HG03066 (cell line): ENCODE results near the gene TXLNG.

Experiments used
- ATAC-seq: cut with Tn5 transposase; IDR thresholded peaks from one replicate; pipeline ENCODE4 v1.9.1; 2021; ENCODE audit warnings: low read depth; ENCODE audit not compliant: unreplicated experiment

TXLNG gene

GRCh38 chrX:16836371-16836770 lies 50.1 kb downstream of the TXLNG start:
- ATAC-seq = peak; percentile 58

DNA sequence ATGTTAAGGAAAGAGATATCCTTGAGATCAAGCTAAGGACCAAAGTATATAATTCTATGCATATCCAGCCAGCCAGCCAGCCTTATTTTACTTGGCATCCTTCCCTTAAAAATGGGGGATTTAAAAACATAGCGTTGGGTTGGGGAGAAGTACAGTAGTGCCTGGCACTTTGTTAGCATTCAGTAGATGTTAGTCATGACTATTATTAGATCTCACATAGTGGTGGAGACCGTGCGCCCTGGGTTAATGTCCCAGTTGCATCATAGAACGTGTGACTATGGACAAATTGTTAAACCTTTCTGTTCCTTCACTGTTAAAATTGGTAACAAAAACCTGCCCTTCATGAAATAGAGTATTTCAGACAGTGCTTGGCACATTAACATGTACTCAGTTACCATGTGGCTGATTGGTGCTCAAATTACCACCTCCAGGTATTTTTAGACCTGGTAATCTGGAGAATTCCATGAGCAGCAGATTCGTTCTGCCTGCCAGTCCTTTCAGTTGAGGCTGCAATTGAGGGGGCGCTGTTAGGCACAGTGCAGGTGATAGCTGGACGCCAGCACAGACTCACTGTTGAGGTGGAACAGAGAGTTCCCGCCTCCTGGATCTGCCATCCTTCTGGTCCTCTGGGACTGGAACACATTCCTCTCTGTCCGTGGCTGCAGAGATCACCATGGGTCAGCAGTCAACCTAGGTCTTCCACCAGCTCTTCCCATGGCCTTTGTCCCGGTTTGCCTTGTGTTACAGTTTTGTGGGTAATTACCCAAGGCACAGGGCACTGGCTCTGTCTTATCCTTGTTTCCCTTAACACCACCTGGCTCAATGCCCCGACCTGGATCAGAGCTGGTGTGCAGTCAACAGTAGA lies 52.2 kb downstream of the TXLNG start:
- no peak for ATAC-seq

DNA sequence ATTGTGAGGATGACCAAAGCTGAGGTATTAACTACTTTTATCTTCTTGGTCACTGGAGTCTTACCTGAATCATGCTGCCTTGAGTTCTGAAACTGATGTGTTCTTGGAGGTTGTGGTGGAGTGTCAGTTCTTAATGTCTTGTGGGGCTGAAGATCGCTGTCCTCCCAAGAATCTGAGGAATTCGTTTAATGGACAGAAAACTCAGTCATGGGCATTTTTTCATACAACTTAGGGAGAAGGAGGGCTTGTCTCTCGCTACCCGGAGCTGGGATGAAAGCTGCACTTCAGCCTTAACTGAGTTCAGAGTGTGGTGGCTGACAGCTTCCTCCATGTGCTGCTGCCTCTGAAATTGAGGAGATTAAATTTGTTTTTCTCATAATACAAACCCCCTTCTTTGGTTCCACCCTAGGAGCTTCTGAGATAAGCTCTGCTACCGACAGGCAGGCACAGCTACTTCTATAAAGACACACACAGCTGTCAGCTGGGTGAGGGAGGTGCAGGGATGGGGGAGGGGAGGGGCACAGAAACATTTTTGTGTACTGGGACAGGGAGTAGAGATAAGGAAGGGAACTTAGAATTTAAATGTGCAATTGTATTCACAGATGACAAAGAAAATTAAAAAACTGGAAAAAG lies 53.1 kb downstream of the TXLNG start:
- ATAC-seq = no peak

GRCh38 chrX:16839852-16840460 lies 53.7 kb downstream of the TXLNG start:
- ATAC-seq = no peak

DNA sequence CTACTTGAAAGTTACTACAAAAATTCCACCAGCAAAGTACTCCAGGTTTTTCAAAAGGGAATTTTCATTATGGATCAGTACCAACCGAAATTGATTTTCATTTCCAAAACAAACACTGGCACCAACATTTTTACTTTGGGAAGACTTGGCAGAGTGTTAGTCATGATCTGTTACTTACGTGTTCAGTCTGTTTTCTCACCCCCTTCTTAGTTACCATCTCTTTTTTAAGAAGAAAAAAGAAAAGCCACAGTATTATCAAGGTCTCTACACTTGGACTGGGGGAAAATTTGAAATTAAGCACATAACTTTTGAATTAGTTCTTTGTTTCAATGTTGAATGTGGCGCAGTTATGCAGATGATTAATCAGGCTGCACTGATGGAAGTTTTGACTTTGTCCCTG lies 56.4 kb downstream of the TXLNG start:
- no peak for ATAC-seq

DNA sequence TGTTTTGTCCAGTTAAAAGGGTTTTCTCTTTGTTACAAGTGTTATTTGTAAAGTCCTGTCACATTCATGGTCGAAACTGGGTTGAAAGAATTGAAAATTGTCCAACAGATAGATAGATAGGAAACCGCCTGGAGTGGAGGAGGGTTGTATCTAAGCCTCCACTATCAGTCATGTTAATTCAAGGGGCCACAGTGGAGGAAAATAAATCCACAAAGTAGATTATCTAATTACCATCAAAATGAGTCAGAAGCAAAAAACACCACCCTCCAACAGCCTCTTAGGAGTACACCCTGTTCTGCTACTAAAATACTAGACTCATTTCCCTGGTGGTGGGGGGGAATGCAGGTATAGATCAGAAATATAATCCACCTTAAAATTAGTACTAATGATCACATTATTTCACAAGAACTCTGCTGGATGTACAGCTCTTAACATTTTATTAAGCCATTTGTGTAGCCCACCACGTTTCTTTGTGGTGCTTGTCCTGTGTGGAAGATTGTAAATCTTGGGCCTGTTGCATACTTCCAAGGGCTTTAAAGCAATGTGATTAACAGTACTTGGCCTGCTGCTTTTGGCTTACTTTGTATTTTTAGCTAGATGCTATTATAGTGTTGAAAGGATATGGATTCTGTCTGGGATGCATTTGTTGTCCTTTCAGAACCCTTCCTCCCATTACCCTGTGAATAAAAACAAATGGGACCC lies 57.1 kb downstream of the TXLNG start:
- ATAC-seq = no peak

DNA sequence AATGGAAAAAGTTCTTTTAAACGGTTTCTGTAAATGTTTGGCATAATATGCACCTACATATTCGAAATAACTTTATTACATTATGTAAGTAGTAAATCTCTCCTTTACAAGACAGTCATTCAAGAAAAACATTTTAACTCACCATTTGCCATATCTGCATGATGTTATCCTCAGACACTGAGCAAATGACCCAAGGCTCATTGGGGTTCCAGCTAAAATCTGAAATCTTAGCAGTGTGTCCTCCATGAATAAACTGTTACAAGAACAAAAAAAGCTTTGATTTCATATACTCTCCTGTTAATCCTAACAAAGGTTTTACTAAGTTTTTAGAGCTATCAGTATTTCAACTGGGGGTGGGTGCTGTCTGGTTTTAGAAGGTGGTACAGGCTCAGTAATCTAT lies 59.4 kb downstream of the TXLNG start:
- no peak for ATAC-seq

- no peak for ATAC-seq
These were observed 62.3 kb downstream of the TXLNG start for GRCh38 chrX:16848541-16848940.

DNA sequence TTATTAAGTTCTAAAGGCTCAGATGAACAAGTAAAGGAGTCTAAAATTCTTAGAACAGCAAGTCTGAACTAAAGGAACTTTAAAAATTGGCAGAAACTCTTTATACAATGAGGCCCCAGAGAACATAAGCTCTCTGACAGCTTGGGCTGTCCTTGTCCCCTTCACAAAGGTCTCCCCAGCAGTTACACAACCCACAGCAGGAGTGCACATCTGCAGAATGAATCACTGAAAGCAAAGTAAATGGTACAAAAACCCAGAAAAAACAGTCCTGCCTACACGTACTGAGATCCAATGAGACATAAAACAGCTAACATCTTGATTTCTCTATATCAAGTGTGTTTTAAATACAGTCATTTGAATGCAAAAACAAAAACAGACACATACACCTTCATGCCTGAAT lies 65.2 kb downstream of the TXLNG start:
- no peak for ATAC-seq

- no peak for ATAC-seq
These were observed 65.6 kb downstream of the TXLNG start for GRCh38 chrX:16851827-16852226.

DNA sequence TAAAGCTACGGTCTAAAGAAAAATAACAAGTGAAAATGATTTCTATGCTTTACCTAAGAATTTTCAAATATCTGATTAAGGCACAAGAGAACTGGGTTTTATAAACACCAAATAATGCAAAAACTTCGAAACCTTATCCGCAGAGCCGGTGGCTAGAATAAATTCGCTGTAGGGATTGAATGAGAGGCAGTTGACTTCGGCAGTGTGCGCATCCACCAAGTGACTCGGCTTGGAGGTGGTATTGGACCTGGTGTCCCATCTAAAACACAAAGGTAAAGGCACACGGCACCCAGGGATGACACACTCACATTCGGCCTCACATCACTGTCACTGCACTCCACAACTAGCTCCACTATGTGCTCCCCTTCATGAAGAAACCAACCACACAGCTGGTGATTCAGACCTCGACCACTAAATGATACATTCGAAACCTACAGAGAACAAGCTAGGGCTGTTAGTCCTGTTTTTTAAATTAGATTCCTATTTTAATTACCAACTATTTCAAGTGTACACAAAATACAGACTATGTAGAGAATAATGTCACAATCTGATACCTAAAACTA lies 66.4 kb downstream of the TXLNG start:
- no peak for ATAC-seq

DNA sequence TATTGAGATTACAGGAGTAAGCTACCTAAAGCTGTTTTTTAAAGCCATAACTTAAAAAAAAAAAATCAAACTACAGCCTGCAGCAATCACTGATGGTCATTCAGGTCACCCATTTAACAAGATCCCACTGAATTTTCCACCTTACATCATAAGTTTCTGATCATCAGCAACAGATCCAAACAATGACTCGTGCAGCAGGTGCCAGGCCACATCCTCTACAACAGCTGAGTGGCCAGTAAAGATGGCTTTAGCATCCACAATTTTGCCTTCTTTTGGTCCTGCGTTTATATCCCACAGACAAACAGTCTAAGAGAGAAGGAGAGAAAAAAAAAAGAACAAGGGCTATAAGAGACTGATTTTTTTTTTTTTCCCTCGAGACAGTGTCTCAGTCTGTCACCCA lies 67.3 kb downstream of the TXLNG start:
- ATAC-seq = no peak

DNA sequence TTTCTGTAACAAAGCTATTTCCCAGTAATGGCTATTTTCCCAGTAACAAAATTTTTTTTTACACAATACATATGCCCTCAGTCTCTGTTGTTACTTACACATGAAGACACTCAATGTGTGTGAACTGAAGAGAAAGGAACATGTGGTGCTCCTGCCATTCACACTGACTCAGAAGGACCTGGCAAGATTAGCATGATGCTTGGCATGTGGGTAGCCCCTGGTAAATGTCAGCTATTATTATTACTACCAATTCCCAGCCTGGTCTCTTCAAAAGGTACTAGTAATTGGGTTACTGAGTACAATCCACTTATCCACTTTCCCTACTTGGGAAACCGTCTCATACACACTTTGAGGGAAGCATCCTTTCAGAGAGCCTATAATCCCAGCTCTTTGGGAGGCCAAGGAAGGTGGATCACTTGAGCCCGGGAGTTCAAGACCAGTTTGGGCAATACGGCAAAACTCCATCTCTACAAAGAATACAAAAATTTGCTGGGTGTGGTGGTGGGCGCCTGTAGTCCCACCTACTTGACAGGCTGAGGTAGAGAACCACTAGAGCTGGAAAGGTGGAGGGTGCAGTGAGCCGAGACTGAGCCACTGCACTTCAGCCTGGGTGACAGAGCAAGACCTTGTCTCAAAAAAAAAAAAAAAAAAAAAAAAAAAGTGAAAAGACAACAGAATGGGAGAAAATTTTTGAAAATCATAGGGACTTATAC lies 69.3 kb downstream of the TXLNG start:
- ATAC-seq = peak; percentile 21

- ATAC-seq = peak; percentile 52
These were observed 69.8 kb downstream of the TXLNG start for GRCh38 chrX:16856076-16856404.

DNA sequence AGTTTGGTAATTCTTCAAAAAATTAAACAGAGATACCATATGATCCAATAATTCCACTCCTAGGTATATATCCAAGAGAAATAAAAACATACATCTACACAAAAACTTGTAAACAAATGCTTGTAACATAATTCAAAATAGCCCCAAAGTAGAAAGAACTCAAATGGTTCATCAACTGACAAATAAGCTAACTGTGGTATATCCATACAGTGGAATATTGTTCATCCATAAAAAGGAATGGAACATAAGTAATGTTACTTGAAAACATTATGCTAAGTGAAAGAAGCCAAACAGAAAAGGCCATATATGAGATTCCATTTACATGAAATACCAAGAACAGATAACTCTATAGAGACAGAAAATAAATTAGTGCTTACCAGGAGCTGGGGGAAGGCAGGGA lies 70.5 kb downstream of the TXLNG start:
- ATAC-seq = no peak

GRCh38 chrX:16862829-16863228 lies 76.6 kb downstream of the TXLNG start:
- ATAC-seq = no peak

GRCh38 chrX:16867947-16868346 lies 81.7 kb downstream of the TXLNG start:
- no peak for ATAC-seq

DNA sequence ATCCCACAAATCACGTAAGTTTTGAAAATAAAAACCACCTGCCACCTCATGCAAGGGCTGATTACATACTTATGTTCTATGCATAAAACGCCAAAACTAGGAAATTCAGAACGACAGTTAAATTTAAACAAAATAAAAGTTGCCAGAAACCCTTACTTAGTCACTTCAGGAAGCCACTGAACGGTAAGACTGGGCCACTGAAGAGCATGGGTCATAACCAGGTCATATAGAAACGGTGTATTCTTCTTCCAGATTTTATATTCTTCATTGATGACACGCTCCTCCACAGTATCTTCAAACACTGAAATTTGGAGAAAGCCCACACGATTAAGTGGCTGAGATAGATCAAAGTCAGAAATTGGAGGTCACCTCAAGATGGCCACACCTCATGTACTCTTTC lies 82.7 kb downstream of the TXLNG start:
- no peak for ATAC-seq

GRCh38 chrX:16869393-16870094 lies 83.3 kb downstream of the TXLNG start:
- ATAC-seq = peak; percentile 47
